Esophagus muscularis mucosa (tissue), 3 donors: ENCODE measurements around the gene MYH6.

Experiments used
- CTCF ChIP-seq, 3 experiments: fragments of 200-600 bp in 2 of 3; fragments of 450-650 bp in 1 of 3; sonication (generic) in 2 of 3; IDR thresholded peaks; one replicate each; pipeline ENCODE4 v1.5.1; 2017 to 2019; ENCODE audit warnings: antibody characterized with exemption in 3 of 3, mild to moderate bottlenecking in 2 of 3, moderate library complexity in 1 of 3
- POLR2A ChIP-seq: fragments of 450-650 bp; IDR thresholded peaks from one replicate; pipeline ENCODE4 v1.6.1; 2017; ENCODE audit warnings: antibody characterized with exemption, moderate library complexity, mild to moderate bottlenecking, low read depth
- POLR2AphosphoS5 ChIP-seq, 2 donors: sonication (generic); formaldehyde crosslinking; IDR thresholded peaks; one replicate each; pipeline ENCODE4 v1.6.1; 2017; ENCODE audit warnings: antibody characterized with exemption in 2 of 2

GRCh38 chr14:23414254-23414653 lies 6.2 kb upstream of the MYH6 start:
- TF ChIP-seq CTCF (IDR thresholded peaks at IDR 0.05) (no peak), POLR2A (no peak), POLR2AphosphoS5 (IDR thresholded peaks at IDR 0.05) (no peak)
